ENCODE measurements around the gene RAB1A. TPM values are rescaled to one million over a fixed set of nuclear protein-coding genes. Genes with fewer than 3 reads are reported as not detected.
A peak's percentile ranks its signal among the peaks of the same experiment; 100 is the strongest.
"Not testable (repeated sequence)": the region's sequence is repeated elsewhere in the genome, so short reads cannot be mapped to it uniquely, and the experiment has no call there.

The RAB1A gene
- total RNA-seq, 1 donor from 2014 or later, result 46.4 TPM

DNA sequence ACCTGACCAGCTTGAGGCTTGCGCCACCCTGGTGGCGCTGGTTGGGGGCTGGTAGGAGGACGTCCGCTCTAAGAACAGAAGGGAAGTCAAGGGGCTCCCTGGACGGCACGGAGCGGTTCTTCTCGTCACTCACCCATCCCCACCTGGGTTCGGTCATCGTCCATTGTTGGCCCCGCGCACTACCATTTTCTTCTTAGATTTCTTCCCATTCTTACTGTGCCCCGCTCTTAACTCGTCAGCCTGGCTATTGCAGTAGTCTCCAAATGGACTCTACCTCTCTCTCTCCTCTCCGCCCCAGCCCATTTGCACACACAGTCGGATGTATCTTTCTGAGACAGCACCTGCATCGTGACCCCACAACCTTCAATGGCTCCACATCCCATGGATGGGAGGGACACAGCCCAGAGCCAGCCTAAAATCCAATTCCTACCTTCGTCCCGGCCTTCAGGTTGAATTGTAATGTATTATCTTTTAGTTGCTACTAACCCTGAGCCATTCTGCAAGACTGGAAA lies 814 bp upstream of the RAB1A start:
- no peak for TF ChIP-seq CTCF (IDR thresholded peaks at IDR 0.05)
- ATAC-seq (ENCODE audit: low read depth) (peak; percentile 12), DNase-seq (no peak)
- intact Hi-C loops (cut with micrococcal nuclease), result loop anchor here (1.0 to 5.0 kb wide), 12 partner anchors 14 to 1542 kb away; partner anchors contain the start of genes ACTR2, AFTPH, CEP68 and MDH1
- Mint-ChIP-seq H3K9me3 (no peaks in the 10 kb centered on the region), H3K27ac (peak overlapping the region; percentile 100), H3K27me3 (no peaks in the 10 kb centered on the region), H3K4me3 (peak overlapping the region; percentile 100), H3K4me1 (peaks cover 43% of the 10 kb centered on the region), H3K36me3 (ENCODE audit: low read depth) (peaks cover 14% of the 10 kb centered on the region)
- CTCF ChIA-PET, result interaction anchor here (1.0 to 2.0 kb wide), 4 partner anchors 56 to 608 kb away, joined by 3 to 18 read pairs (median 4); no protein-coding TSS in a partner anchor
- POLR2A ChIA-PET, result interaction anchor here (0.6 to 3.6 kb wide), 26 partner anchors 8 to 1542 kb away, joined by 3 to 79 read pairs (median 6); partner anchors contain the start of genes ACTR2, AFTPH, CEP68 and MDH1

- intact Hi-C loops (cut with micrococcal nuclease), result no loop called here
- H3K27ac Mint-ChIP-seq, result peak overlapping the region; percentile 100
- peaks cover 14% of the 10 kb centered on the region for H3K36me3 Mint-ChIP-seq (ENCODE audit: low read depth)
- ChIA-PET CTCF (interaction anchor here (0.8 to 2.0 kb wide), 5 partner anchors 39 to 607 kb away, joined by 3 to 18 read pairs (median 4); no protein-coding TSS in a partner anchor), POLR2A (interaction anchor here (0.6 to 3.6 kb wide), 31 partner anchors 9 to 1541 kb away, joined by 3 to 79 read pairs (median 5); partner anchors contain the start of genes ACTR2, AFTPH, CEP68 and MDH1)
- H3K4me1 Mint-ChIP-seq, result peaks cover 54% of the 10 kb centered on the region
- ATAC-seq (ENCODE audit: low read depth) (no peak), DNase-seq (no peak)
- H3K27me3 Mint-ChIP-seq, result no peaks in the 10 kb centered on the region
- no peaks in the 10 kb centered on the region for H3K9me3 Mint-ChIP-seq
- TF ChIP-seq CTCF (IDR thresholded peaks at IDR 0.05), result no peak
- H3K4me3 Mint-ChIP-seq, result peak overlapping the region; percentile 100
Observed at GRCh38 chr2:65129286-65129825, 550 bp downstream of the RAB1A start.

DNA sequence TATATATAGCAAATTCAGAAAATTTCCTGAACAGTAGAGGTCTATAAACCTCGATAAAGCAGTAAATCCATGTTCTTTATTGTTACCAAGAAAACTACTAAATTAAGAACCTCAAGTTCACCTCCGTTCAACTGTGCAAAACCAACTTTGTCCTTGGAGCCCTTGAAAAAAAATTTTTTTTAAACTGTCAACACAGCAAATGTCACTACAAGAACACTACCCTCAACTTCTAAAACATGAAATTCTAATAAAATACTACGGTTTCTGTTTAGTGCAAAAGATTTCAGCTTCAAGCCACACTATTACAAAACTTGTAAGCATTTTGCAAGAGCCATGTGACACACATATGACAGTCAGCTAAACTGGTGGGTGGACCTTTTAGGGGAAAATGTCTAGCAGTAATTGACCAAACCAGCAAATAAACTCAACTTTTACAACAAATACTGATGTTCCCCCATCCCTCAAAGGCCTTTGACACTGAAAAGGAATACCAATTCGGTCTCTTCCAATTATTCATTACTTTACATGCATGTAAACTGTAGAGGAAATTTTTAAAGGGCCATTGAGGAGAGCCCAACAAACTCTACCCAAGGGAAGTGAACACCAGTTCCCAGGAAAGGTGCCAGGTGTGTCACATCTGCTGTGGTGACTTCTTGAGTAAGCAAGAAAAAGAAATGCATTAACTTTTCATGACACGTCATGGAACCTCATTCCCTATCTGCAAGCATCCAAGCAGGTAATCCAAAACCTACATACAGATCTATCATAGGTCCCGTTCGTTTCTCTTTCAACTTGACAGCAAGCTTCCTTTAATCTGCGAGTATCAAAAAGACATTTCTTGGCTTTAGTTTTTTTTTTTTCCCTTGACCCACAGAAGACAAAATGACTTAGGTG lies 1.4 kb downstream of the RAB1A start:
- ATAC-seq (ENCODE audit: low read depth), result no peak
- Mint-ChIP-seq H3K4me3 (peak overlapping the region; percentile 100), H3K36me3 (ENCODE audit: low read depth) (peaks cover 14% of the 10 kb centered on the region), H3K4me1 (peaks cover 58% of the 10 kb centered on the region), H3K27ac (peak overlapping the region; percentile 100), H3K9me3 (no peaks in the 10 kb centered on the region), H3K27me3 (no peaks in the 10 kb centered on the region)
- POLR2A ChIA-PET, result interaction anchor here (0.7 to 3.6 kb wide), 15 partner anchors 8 to 1540 kb away, joined by 3 to 79 read pairs (median 8); partner anchors contain the start of genes ACTR2, CEP68, MDH1 and WDPCP
- TF ChIP-seq CTCF (IDR thresholded peaks at IDR 0.05), result no peak
- no peak for DNase-seq
- CTCF ChIA-PET, result interaction anchor here (2.0 kb wide), 1 partner anchor 64 kb away, joined by 18 read pairs; no protein-coding TSS in a partner anchor
- intact Hi-C loops (cut with micrococcal nuclease), result no loop called here

DNA sequence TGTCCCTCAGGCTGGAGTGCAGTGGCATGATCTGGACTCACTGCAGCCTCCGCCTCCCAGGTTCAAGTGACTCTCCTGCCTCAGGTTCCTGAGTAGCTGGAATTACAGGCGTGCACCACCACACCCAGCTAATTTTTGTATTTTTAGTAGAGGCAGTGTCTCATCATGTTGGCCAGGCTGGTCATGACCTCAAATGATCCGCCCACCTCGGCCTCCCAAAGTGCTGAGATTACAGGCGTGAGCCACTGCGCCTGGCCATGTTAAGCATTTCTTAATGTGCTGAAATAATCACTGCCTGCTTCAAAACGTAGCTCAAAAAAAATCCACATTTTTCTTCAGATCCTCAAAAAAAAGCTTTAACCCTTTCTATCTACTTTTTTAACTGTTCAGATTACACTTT lies 4.4 kb downstream of the RAB1A start:
- ATAC-seq (ENCODE audit: low read depth); H3K27me3 Mint-ChIP-seq; H3K9me3 Mint-ChIP-seq; H3K27ac Mint-ChIP-seq; intact Hi-C loops (cut with micrococcal nuclease); H3K4me3 Mint-ChIP-seq; CTCF ChIA-PET; DNase-seq: not testable (repeated sequence)
- POLR2A ChIA-PET, result interaction anchor here (0.6 to 1.2 kb wide), 5 partner anchors 8 to 75 kb away, joined by 3 to 6 read pairs (median 5); no protein-coding TSS in a partner anchor
- Mint-ChIP-seq H3K4me1 (peaks cover 71% of the 10 kb centered on the region), H3K36me3 (ENCODE audit: low read depth) (peaks cover 16% of the 10 kb centered on the region)

- Mint-ChIP-seq H3K9me3 (no peaks in the 10 kb centered on the region), H3K36me3 (ENCODE audit: low read depth) (peaks cover 13% of the 10 kb centered on the region), H3K4me1 (peaks cover 67% of the 10 kb centered on the region), H3K27ac (no peak overlapping the region), H3K4me3 (no peak overlapping the region), H3K27me3 (no peaks in the 10 kb centered on the region)
- ATAC-seq (ENCODE audit: low read depth) (no peak), DNase-seq (no peak)
- intact Hi-C loops (cut with micrococcal nuclease), result no loop called here
- CTCF ChIA-PET, result no interaction called here
- POLR2A ChIA-PET, result interaction anchor here (1.2 kb wide), 1 partner anchor 434 kb away, joined by 4 read pairs; no protein-coding TSS in a partner anchor
- TF ChIP-seq CTCF (IDR thresholded peaks at IDR 0.05), result no peak
Observed at GRCh38 chr2:65122313-65122712, 7.6 kb downstream of the RAB1A start.
